ENCODE measurements around the gene TTLL12. TPM values are rescaled to one million over a fixed set of nuclear protein-coding genes. Genes with fewer than 3 reads are reported as not detected.

The TTLL12 gene
- total and polyA plus RNA-seq, 2 of the 8 experiments (the other 6 are each of a cell fraction or from before 2014, with no cell fraction given), result 101 to 124 TPM

GRCh38 chr22:43136255-43136654 is 50.7 kb downstream of the TTLL12 start:
- H3K79me2 ChIP-seq (ENCODE audit: control insufficient read depth in 1 of 2, insufficient read depth in 2 of 2, low read length in 2 of 2), result 0 out of 4 replicates have a peak, but pooled peaks cover 0 to 3% of the 10 kb centered on the region in 2 experiments
- H3K36me3 ChIP-seq (ENCODE audit: control insufficient read depth in 2 of 4, insufficient read depth in 4 of 4, low read length in 3 of 4), result peaks cover 6 to 71% (median 26%) of the 10 kb centered on the region in 4 experiments; a peak in 6 of 8 replicates
- no peak overlapping the region for H3K23ac ChIP-seq (ENCODE audit: insufficient read length)
- no peak overlapping the region for H2BK120ac ChIP-seq (replicated peaks; ENCODE audit: low read depth, low read length)
- H2BK20ac ChIP-seq (ENCODE audit: low read length), result no peak overlapping the region
- H3K9me3 ChIP-seq (ENCODE audit: insufficient read depth in 2 of 2, low read depth in 1 of 2, low read length in 1 of 2), result no peaks in the 10 kb centered on the region
- no peak overlapping the region for H3K4me3 ChIP-seq (ENCODE audit: extremely low read depth in 1 of 4, insufficient read depth in 2 of 4, low read depth in 3 of 4, low read length in 4 of 4)
- H2BK15ac ChIP-seq (ENCODE audit: low read length), result no peak overlapping the region
- no peaks in the 10 kb centered on the region for H3K27me3 ChIP-seq (replicated peaks in 1 of 4; ENCODE audit: control insufficient read depth in 3 of 4, extremely low read depth in 1 of 4, insufficient read depth in 3 of 4, low read length in 3 of 4)
- no peak overlapping the region for H4K8ac ChIP-seq (ENCODE audit: extremely low read depth, insufficient read depth, low read length)
- H3K4me1 ChIP-seq (replicated peaks in 1 of 4; ENCODE audit: control insufficient read depth in 3 of 4, insufficient read depth in 4 of 4, low read length in 3 of 4), result no peaks in the 10 kb centered on the region
- no peak overlapping the region for H3K18ac ChIP-seq (ENCODE audit: extremely low read depth, low read length)
- peaks cover 0 to 9% of the 10 kb centered on the region in 2 experiments for H4K20me1 ChIP-seq (replicated peaks in 1 of 2; ENCODE audit: control insufficient read depth in 1 of 2, insufficient read depth in 2 of 2, low read length in 2 of 2)
- H3K4ac ChIP-seq (replicated peaks; ENCODE audit: insufficient read length, low read depth, low read length), result no peak overlapping the region
- no peak overlapping the region for H4K5ac ChIP-seq (ENCODE audit: insufficient read length, low read depth, low read length)
- no peak overlapping the region for H4K91ac ChIP-seq (replicated peaks; ENCODE audit: insufficient read length, low read length)
- CTCF ChIA-PET (ENCODE audit: partially characterized antibody), result interaction anchor here (1.0 to 2.6 kb wide), 6 partner anchors 9 to 46 kb away, joined by 3 to 10 read pairs (median 4); no protein-coding TSS in a partner anchor
- no peak overlapping the region for H3K9ac ChIP-seq (replicated peaks in 1 of 4; ENCODE audit: extremely low read depth in 1 of 4, low read depth in 3 of 4, low read length in 3 of 4)
- H3K4me2 ChIP-seq (ENCODE audit: insufficient read depth in 1 of 2, low read depth in 2 of 2, low read length in 2 of 2), result no peak overlapping the region
- FAIRE-seq, result no peak
- peak in 1 of 2 experiments; percentile 56 for DNase-seq (ENCODE audit: low read depth in 1 of 2, low spot score in 2 of 2)
- H3K23me2 ChIP-seq (ENCODE audit: low read depth, low read length), result no peaks in the 10 kb centered on the region
- H3K56ac ChIP-seq (replicated peaks; ENCODE audit: insufficient read length, low read depth, low read length), result no peak overlapping the region
- no peak overlapping the region for H2AK5ac ChIP-seq (ENCODE audit: low read depth, low read length)
- H3K79me1 ChIP-seq (ENCODE audit: low read depth, low read length), result peaks cover 5% of the 10 kb centered on the region
- WGBS, 2 experiments (ENCODE audit: extremely low coverage in 1 of 2, insufficient coverage in 1 of 2, insufficient read length in 1 of 2, insufficient replicate concordance in 2 of 2, low coverage in 1 of 2, low lambda C conversion rate in 2 of 2, missing lambda C conversion rate in 1 of 2), result 83% methylated on average over 9 of the region's 9 CpGs; no CpG with 5 or more reads in 1 of the 2 experiments
- H2BK12ac ChIP-seq (ENCODE audit: low read depth, low read length), result no peak overlapping the region
- H3K14ac ChIP-seq (ENCODE audit: insufficient read length), result no peak overlapping the region
- H2AFZ ChIP-seq (ENCODE audit: low read length), result no peak overlapping the region
- H2BK5ac ChIP-seq (ENCODE audit: low read depth, low read length), result no peak overlapping the region
- POLR2A ChIA-PET (ENCODE audit: partially characterized antibody), result interaction anchor here (1.6 kb wide), 1 partner anchor 9 kb away, joined by 3 read pairs; no protein-coding TSS in a partner anchor
- H3K27ac ChIP-seq (ENCODE audit: low read depth, low read length), result no peak overlapping the region
- TF ChIP-seq SIN3A (conservative IDR thresholded peaks at IDR 0.05 in 1 of 2, IDR thresholded peaks at IDR 0.05 in 1 of 2; ENCODE audit: low read depth in 1 of 2, low read length in 2 of 2), result no peak
- TF ChIP-seq EP300 (IDR thresholded peaks at IDR 0.05; ENCODE audit: borderline replicate concordance in 1 of 2, low read depth in 2 of 2, low read length in 2 of 2), result no peak
- no peak for TF ChIP-seq SUZ12 (IDR thresholded peaks at IDR 0.05; ENCODE audit: low read length)
- TF ChIP-seq ASH2L (IDR thresholded peaks at IDR 0.05; ENCODE audit: low read length), result no peak
- TF ChIP-seq RFX5 (IDR thresholded peaks at IDR 0.05; ENCODE audit: borderline replicate concordance, low read depth, low read length), result no peak
- TF ChIP-seq RNF2 (IDR thresholded peaks at IDR 0.05; ENCODE audit: borderline replicate concordance, low read depth, low read length, missing control alignments, poor library complexity, severe bottlenecking), result no peak
- no peak for TF ChIP-seq POLR2A (IDR thresholded peaks at IDR 0.05; ENCODE audit: control extremely low read depth in 1 of 2, low read depth in 2 of 2, low read length in 2 of 2)
- no peak for TF ChIP-seq RXRA (IDR thresholded peaks at IDR 0.05; ENCODE audit: insufficient read depth, low read depth, low read length)
- TF ChIP-seq SP4 (IDR thresholded peaks at IDR 0.05; ENCODE audit: low read length), result no peak
- no peak for TF ChIP-seq BCL11A (IDR thresholded peaks at IDR 0.05; ENCODE audit: low read depth in 2 of 2, low read length in 2 of 2)
- TF ChIP-seq, protein P1, sequence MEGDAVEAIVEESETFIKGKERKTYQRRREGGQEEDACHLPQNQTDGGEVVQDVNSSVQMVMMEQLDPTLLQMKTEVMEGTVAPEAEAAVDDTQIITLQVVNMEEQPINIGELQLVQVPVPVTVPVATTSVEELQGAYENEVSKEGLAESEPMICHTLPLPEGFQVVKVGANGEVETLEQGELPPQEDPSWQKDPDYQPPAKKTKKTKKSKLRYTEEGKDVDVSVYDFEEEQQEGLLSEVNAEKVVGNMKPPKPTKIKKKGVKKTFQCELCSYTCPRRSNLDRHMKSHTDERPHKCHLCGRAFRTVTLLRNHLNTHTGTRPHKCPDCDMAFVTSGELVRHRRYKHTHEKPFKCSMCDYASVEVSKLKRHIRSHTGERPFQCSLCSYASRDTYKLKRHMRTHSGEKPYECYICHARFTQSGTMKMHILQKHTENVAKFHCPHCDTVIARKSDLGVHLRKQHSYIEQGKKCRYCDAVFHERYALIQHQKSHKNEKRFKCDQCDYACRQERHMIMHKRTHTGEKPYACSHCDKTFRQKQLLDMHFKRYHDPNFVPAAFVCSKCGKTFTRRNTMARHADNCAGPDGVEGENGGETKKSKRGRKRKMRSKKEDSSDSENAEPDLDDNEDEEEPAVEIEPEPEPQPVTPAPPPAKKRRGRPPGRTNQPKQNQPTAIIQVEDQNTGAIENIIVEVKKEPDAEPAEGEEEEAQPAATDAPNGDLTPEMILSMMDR (IDR thresholded peaks at IDR 0.05; ENCODE audit: control extremely low read depth in 1 of 3, insufficient read depth in 1 of 3, low read depth in 1 of 3, low read length in 3 of 3), result peak; percentile 65 to 73 (median 72)
